Endothelial cell (in vitro differentiated cells): ENCODE results near the gene ANAPC2. TPM values are rescaled to one million over a fixed set of nuclear protein-coding genes. Genes with fewer than 3 reads are reported as not detected.

Source experiments
- DNase-seq: peaks from one replicate; pipeline ENCODE4 v3.0.0; 2021; ENCODE audit warnings: low spot score
- H3K27ac Mint-ChIP-seq: one replicate; pipeline ENCODE4 v1.8.0; 2021; ENCODE audit warnings: mixed read lengths, inconsistent platforms; ENCODE audit not compliant: unreplicated experiment
- H3K27me3 Mint-ChIP-seq: one replicate; pipeline ENCODE4 v1.8.0; 2021; ENCODE audit warnings: mild to moderate bottlenecking, moderate library complexity, mixed read lengths, inconsistent platforms; ENCODE audit not compliant: unreplicated experiment
- H3K36me3 Mint-ChIP-seq: one replicate; pipeline ENCODE4 v1.8.0; 2021; ENCODE audit warnings: mild to moderate bottlenecking, low read depth, mixed read lengths, inconsistent platforms; ENCODE audit not compliant: unreplicated experiment
- H3K4me1 Mint-ChIP-seq: one replicate; pipeline ENCODE4 v1.8.0; 2021; ENCODE audit warnings: mild to moderate bottlenecking, mixed read lengths, inconsistent platforms; ENCODE audit not compliant: unreplicated experiment
- H3K4me3 Mint-ChIP-seq: one replicate; pipeline ENCODE4 v1.8.0; 2021; ENCODE audit warnings: mild to moderate bottlenecking, mixed read lengths, inconsistent platforms; ENCODE audit not compliant: unreplicated experiment
- H3K9me3 Mint-ChIP-seq: one replicate; pipeline ENCODE4 v1.8.0; 2021; ENCODE audit warnings: mixed read lengths, inconsistent platforms; ENCODE audit not compliant: unreplicated experiment
- CTCF ChIP-seq: fragments of 200-600 bp; sonication (generic); IDR thresholded peaks from one replicate; pipeline ENCODE4 v1.5.0; 2021; ENCODE audit warnings: antibody characterized with exemption; ENCODE audit not compliant: unreplicated experiment
- total RNA-seq: library from RNA; stranded (reverse); fragmentation: NEBNext Ultra II Directional; extraction: Animal tissue kit (Norgen Biotek cat#: 25700); gene quantifications from one replicate; pipeline ENCODE4 v1.2.1, GENCODE V29; 2021; ENCODE audit not compliant: unreplicated experiment

Gene ANAPC2
- total RNA-seq, 1 donor from 2014 or later: 76.8 TPM

DNA sequence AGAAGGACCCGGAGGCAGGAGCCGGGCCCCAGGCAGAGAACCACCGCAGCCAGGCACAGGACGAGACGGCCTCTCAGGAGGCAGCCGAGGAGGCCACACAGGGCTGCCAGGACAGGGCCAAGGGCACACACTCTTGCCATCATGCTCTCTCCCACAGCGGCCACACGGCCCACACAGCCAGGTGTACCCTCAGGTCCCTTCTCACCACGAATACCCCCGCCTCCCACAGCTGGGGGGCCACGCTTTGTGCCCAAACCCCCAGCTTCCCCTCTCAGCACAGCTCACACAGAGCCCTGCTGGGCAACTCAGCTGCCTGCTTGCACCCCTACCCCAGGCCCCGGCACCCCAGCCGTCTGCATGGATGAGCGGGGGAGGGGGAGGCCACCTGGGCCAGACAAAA lies 5.4 kb upstream of the ANAPC2 start:
- H3K9me3 Mint-ChIP-seq: no peaks in the 10 kb centered on the region
- H3K36me3 Mint-ChIP-seq: no peaks in the 10 kb centered on the region
- TF ChIP-seq CTCF: no peak
- H3K4me3 Mint-ChIP-seq: no peak overlapping the region
- H3K27me3 Mint-ChIP-seq: peaks cover 13% of the 10 kb centered on the region
- H3K27ac Mint-ChIP-seq: no peak overlapping the region
- H3K4me1 Mint-ChIP-seq: peaks cover 4% of the 10 kb centered on the region
- DNase-seq: no peak

DNA sequence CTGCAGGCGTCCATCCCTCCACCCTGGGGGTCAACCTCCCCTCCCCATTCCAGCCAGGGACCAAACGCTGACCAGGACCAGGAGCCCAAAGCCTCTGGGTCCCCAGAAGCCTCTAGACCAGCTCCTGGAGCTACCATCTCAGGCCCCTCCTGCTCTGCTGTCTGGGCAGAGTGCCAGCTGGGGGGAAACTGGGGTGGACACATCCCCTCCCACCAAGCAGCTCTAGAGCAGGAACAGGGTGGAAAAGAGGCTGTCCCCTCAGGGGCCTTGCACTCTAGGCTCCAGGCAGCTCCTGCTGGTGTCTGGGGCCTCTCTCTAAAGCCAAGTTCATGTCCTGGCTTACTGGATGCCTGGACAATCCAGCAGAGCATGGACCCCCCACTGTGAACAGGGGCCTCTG lies 4.5 kb upstream of the ANAPC2 start:
- Mint-ChIP-seq H3K27me3 (peaks cover 10% of the 10 kb centered on the region), H3K4me1 (peaks cover 7% of the 10 kb centered on the region), H3K4me3 (no peak overlapping the region), H3K36me3 (no peaks in the 10 kb centered on the region), H3K27ac (no peak overlapping the region), H3K9me3 (no peaks in the 10 kb centered on the region)
- no peak for DNase-seq
- no peak for TF ChIP-seq CTCF

DNA sequence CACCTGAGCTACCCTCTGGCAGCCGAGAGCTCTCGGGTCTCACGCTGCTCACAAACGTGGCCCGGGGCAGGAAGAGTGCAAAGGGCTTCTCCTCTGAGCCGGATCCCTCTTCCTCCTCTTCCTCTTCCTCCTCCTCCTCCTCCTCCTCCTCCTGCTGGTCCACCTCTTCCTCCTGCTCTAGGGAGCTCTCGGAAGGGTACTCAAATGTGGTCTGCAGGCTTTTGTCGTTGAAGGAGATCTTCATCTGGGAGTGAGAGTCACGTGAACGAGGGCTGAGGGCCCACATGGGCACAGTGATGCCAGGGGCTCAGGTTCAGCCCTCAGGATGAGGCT lies 4.1 kb upstream of the ANAPC2 start:
- no peak for TF ChIP-seq CTCF
- Mint-ChIP-seq H3K4me3 (no peak overlapping the region), H3K9me3 (no peaks in the 10 kb centered on the region), H3K27ac (no peak overlapping the region), H3K4me1 (peaks cover 11% of the 10 kb centered on the region), H3K36me3 (no peaks in the 10 kb centered on the region), H3K27me3 (peaks cover 10% of the 10 kb centered on the region)
- DNase-seq: no peak

DNA sequence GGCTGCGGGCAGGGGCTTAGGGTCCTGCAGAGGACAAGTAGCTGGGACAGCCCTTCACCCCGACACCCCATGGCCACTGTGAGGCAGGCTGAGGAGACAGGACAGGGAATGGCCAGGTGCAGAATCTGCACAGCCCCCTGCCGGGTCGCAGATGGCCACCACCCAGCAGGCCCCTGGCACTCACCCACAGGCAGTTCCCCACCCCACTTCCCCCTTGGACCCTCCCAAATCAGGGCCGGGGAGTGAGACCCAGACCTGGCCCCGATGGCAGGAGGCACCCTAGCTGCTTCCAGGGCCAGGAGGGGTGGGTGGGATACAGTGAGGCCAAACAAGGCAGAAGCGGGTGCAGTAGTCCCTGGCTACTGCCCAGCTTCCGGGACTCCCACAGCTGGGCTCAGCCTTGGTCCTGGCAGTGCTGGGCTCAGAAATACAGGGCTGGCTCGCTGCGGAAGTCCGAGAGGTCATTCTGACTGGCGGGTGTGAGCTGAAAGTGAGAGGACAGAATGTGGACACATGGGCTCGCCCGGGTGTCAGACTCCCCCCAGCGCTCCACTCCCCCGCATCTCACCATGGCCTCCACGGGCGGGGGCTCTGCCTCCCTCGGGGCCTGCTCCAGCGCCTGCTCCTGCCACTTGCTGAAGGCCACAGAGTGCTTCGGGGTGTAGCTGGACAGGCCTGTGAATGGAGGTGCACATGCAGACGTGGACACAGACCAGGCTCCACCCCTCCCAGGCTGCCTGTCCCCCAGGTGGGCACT lies 3.5 kb upstream of the ANAPC2 start:
- Mint-ChIP-seq H3K4me1 (peaks cover 11% of the 10 kb centered on the region), H3K4me3 (no peak overlapping the region), H3K27me3 (peaks cover 10% of the 10 kb centered on the region), H3K9me3 (no peaks in the 10 kb centered on the region), H3K36me3 (no peaks in the 10 kb centered on the region), H3K27ac (no peak overlapping the region)
- no peak for DNase-seq
- TF ChIP-seq CTCF: no peak

GRCh38 chr9:137191245-137191644 lies 2.9 kb upstream of the ANAPC2 start:
- no peak for DNase-seq
- no peak for TF ChIP-seq CTCF
- Mint-ChIP-seq H3K4me1 (peaks cover 11% of the 10 kb centered on the region), H3K4me3 (no peak overlapping the region), H3K27ac (no peak overlapping the region), H3K36me3 (no peaks in the 10 kb centered on the region), H3K27me3 (peaks cover 7% of the 10 kb centered on the region), H3K9me3 (no peaks in the 10 kb centered on the region)
